Measurements from ENCODE around the gene RAET1L. TPM values are rescaled to one million over a fixed set of nuclear protein-coding genes. Genes with fewer than 3 reads are reported as not detected.

Gene RAET1L
- total and polyA plus RNA-seq, 2 of the 4 experiments (the other 2 are of a cell fraction), result not detected

DNA sequence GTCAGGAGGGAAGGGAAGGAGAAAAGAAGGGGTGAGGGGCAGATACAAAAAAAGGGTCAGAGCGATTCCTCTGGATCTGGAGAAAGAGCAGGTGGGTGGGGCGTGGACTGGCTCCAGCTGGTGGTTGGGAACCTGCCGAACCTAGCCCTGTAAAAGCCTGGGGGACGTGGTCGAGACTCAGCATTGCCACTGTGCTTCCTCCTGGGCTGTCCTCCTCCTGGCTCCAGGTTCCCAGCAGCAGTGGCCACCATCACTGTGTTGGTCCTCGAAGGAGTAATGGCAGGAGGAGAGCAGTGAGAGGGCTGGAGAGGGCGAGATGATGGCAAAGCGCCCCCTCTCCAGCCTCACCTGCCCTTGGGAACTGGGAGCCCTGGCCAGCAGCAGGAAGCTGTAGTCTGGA is 3.5 kb upstream of the RAET1L start:
- no TSS peak for BruUV-seq (replicated peaks)
- Histone ChIP-seq H3K27me3 (ENCODE audit: control insufficient read depth, insufficient read depth, low read length) (peaks cover 87% of the 10 kb centered on the region), H3K56ac (ENCODE audit: extremely low read depth, insufficient read depth, low read length) (no peak overlapping the region), H2AFZ (replicated peaks; ENCODE audit: low read length, poor library complexity) (no peak overlapping the region), H4K20me1 (ENCODE audit: insufficient read depth, low read length) (no peaks in the 10 kb centered on the region), H3K9me1 (ENCODE audit: insufficient read depth, low read length) (no peaks in the 10 kb centered on the region), H3K9ac (ENCODE audit: low read depth, low read length) (no peak overlapping the region), H3K18ac (ENCODE audit: low read depth, low read length) (no peak overlapping the region), H3K4ac (ENCODE audit: low read depth, low read length) (no peak overlapping the region), H3K23ac (ENCODE audit: low read depth, low read length) (no peak overlapping the region), H3K27ac (ENCODE audit: insufficient read depth, low read length) (no peak overlapping the region), H2BK5ac (ENCODE audit: low read depth, low read length, poor library complexity, severe bottlenecking) (no peak overlapping the region), H3K4me1 (ENCODE audit: control insufficient read depth, insufficient read depth, low read length) (peaks cover 3% of the 10 kb centered on the region; the same call in 1 of the 2 replicates), H4K8ac (ENCODE audit: low read depth in 2 of 2, low read length in 2 of 2) (no peak overlapping the region), H2BK120ac (ENCODE audit: low read depth, low read length) (no peak overlapping the region), H3K14ac (replicated peaks; ENCODE audit: low read depth, low read length) (no peak overlapping the region), H3K79me1 (ENCODE audit: low read depth in 1 of 2, low read length in 2 of 2) (no peaks in the 10 kb centered on the region), H4K5ac (ENCODE audit: low read depth, low read length) (no peak overlapping the region), H3K36me3 (ENCODE audit: control insufficient read depth, insufficient read depth, low read length) (no peaks in the 10 kb centered on the region), H4K91ac (ENCODE audit: insufficient read depth, low read depth, low read length) (no peak overlapping the region), H2BK15ac (ENCODE audit: low read depth, low read length) (no peak overlapping the region), H2AK5ac (ENCODE audit: low read depth, low read length) (no peak overlapping the region), H2AK9ac (replicated peaks; ENCODE audit: low read depth, low read length, poor library complexity) (no peak overlapping the region), H2BK20ac (ENCODE audit: low read depth, low read length) (no peak overlapping the region), H3K9me3 (ENCODE audit: control insufficient read depth, insufficient read depth, low read length) (no peaks in the 10 kb centered on the region), H3K4me2 (ENCODE audit: low read depth, low read length) (no peak overlapping the region), H3K4me3 (ENCODE audit: insufficient read depth, low read depth, low read length) (no peak overlapping the region)
- DNase-seq (no peak), ATAC-seq (ENCODE audit: low read depth) (no peak)
- in situ Hi-C loops (cut with MboI; ENCODE audit: low sequenced_read_pairs) (no loop called here), intact Hi-C loops (cut with micrococcal nuclease) (no loop called here), dilution Hi-C loops (cut with HindIII; ENCODE audit: low sequenced_read_pairs, unreplicated experiment) (no loop called here)
- ChIA-PET POLR2A (ENCODE audit: unreplicated experiment) (no interaction called here), CTCF (no interaction called here)
- TF ChIP-seq CHD1 (IDR thresholded peaks at IDR 0.05; ENCODE audit: low read depth, low read length) (no peak), MAFK (IDR thresholded peaks at IDR 0.05; ENCODE audit: low read depth, low read length) (no peak), NFE2L2 (IDR thresholded peaks at IDR 0.05; ENCODE audit: low read depth, low read length) (no peak), BHLHE40 (IDR thresholded peaks at IDR 0.05; ENCODE audit: low read depth, low read length) (no peak), SMC3 (IDR thresholded peaks at IDR 0.05; ENCODE audit: low read depth, low read length) (no peak), RAD21 (IDR thresholded peaks at IDR 0.05; ENCODE audit: low read length) (no peak), CEBPB (IDR thresholded peaks at IDR 0.05; ENCODE audit: low read depth, low read length) (no peak), RFX5 (IDR thresholded peaks at IDR 0.05; ENCODE audit: low read depth, low read length) (no peak), RCOR1 (IDR thresholded peaks at IDR 0.05; ENCODE audit: insufficient replicate concordance, low read length) (no peak), MXI1 (IDR thresholded peaks at IDR 0.05; ENCODE audit: borderline replicate concordance, low read depth, low read length) (no peak), MAZ (IDR thresholded peaks at IDR 0.05; ENCODE audit: borderline replicate concordance, low read depth, low read length) (no peak), FOS (IDR thresholded peaks at IDR 0.05; ENCODE audit: low read depth, low read length) (no peak)
- TF ChIP-seq, protein P1, sequence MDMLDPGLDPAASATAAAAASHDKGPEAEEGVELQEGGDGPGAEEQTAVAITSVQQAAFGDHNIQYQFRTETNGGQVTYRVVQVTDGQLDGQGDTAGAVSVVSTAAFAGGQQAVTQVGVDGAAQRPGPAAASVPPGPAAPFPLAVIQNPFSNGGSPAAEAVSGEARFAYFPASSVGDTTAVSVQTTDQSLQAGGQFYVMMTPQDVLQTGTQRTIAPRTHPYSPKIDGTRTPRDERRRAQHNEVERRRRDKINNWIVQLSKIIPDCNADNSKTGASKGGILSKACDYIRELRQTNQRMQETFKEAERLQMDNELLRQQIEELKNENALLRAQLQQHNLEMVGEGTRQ (IDR thresholded peaks at IDR 0.05; ENCODE audit: low read depth, low read length), result no peak
- TF ChIP-seq, protein P2, sequence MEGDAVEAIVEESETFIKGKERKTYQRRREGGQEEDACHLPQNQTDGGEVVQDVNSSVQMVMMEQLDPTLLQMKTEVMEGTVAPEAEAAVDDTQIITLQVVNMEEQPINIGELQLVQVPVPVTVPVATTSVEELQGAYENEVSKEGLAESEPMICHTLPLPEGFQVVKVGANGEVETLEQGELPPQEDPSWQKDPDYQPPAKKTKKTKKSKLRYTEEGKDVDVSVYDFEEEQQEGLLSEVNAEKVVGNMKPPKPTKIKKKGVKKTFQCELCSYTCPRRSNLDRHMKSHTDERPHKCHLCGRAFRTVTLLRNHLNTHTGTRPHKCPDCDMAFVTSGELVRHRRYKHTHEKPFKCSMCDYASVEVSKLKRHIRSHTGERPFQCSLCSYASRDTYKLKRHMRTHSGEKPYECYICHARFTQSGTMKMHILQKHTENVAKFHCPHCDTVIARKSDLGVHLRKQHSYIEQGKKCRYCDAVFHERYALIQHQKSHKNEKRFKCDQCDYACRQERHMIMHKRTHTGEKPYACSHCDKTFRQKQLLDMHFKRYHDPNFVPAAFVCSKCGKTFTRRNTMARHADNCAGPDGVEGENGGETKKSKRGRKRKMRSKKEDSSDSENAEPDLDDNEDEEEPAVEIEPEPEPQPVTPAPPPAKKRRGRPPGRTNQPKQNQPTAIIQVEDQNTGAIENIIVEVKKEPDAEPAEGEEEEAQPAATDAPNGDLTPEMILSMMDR (conservative IDR thresholded peaks at IDR 0.05; ENCODE audit: low read depth, low read length), result no peak
- TF ChIP-seq, protein P3, sequence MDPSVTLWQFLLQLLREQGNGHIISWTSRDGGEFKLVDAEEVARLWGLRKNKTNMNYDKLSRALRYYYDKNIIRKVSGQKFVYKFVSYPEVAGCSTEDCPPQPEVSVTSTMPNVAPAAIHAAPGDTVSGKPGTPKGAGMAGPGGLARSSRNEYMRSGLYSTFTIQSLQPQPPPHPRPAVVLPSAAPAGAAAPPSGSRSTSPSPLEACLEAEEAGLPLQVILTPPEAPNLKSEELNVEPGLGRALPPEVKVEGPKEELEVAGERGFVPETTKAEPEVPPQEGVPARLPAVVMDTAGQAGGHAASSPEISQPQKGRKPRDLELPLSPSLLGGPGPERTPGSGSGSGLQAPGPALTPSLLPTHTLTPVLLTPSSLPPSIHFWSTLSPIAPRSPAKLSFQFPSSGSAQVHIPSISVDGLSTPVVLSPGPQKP (IDR thresholded peaks at IDR 0.05; ENCODE audit: borderline replicate concordance, low read depth, low read length), result no peak
- WGBS, 2 experiments (ENCODE audit: extremely low coverage in 2 of 2, insufficient read length in 1 of 2), result 48% methylated on average over 4 of the region's 8 CpGs; no CpG with 5 or more reads in 1 of the 2 experiments

All from IMR-90 (cell line).